A549 (cell line): Measurements from ENCODE around the gene NTM.

Source experiments
- CEBPB ChIP-seq, 2 experiments: fragments of >200 bp in 1 of 2; sonication (Bioruptor Twin) in 1 of 2; formaldehyde crosslinking in 1 of 2; IDR thresholded peaks; 2 replicates each; pipeline ENCODE4 v1.6.1; 2012 to 2016
- EP300 ChIP-seq, 2 experiments: fragments of >200 bp; sonication (Bioruptor Twin); formaldehyde crosslinking; IDR thresholded peaks; 2 replicates in 1 of 2; 3 replicates in 1 of 2; pipeline ENCODE4 v1.6.1; 2016 to 2017
- HDAC2 ChIP-seq: fragments of 200-600 bp; sonication (generic); IDR thresholded peaks from 2 replicates; pipeline ENCODE4 v1.6.1; 2016
- POLR2A ChIP-seq: IDR thresholded peaks from 2 replicates; pipeline ENCODE4 v1.6.1; 2012; ENCODE audit warnings: mild to moderate bottlenecking, low read length
- RCOR1 ChIP-seq: fragments of 150-350 bp; IDR thresholded peaks from 2 replicates; pipeline ENCODE4 v1.6.1; 2014; ENCODE audit warnings: antibody characterized with exemption, low read length, low read depth
- ZFP36 ChIP-seq: fragments of 450-650 bp; IDR thresholded peaks from 2 replicates; pipeline ENCODE4 v1.6.1; 2014; ENCODE audit warnings: borderline replicate concordance; ENCODE audit not compliant: partially characterized antibody
- TF ChIP-seq, protein P1 (sequence below): fragments of >200 bp; sonication (Bioruptor Twin); formaldehyde crosslinking; IDR thresholded peaks from 3 replicates; pipeline ENCODE4 v1.5.1; 2016
- TF ChIP-seq, protein P2 (sequence below): IDR thresholded peaks from 2 replicates; pipeline ENCODE4 v1.6.1; 2012
- TF ChIP-seq, protein P3 (sequence below): fragments of 150-350 bp; IDR thresholded peaks from 2 replicates; pipeline ENCODE4 v1.6.1; 2014; ENCODE audit warnings: low read depth, mild to moderate bottlenecking, low read length

DNA sequence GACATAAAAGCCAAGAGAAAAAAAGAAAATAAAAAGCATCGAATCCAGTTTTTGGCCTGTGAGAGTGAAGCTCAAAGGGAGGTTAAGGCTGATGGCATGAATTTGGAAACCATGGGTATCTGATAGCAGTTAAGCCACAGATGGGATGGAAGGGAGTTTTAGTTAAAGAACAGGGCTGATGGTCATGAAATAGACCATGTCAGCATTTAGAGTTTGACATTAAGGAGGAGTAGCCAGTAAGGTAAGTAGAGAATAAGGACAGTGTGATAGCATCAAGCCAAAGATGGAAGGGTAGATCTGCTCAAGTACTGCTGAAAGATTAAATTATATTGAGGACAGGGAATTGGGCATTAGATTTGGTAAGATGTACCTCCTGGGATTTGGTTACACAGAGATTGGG lies 826.5 kb downstream of the NTM start:
- TF ChIP-seq, protein P1, sequence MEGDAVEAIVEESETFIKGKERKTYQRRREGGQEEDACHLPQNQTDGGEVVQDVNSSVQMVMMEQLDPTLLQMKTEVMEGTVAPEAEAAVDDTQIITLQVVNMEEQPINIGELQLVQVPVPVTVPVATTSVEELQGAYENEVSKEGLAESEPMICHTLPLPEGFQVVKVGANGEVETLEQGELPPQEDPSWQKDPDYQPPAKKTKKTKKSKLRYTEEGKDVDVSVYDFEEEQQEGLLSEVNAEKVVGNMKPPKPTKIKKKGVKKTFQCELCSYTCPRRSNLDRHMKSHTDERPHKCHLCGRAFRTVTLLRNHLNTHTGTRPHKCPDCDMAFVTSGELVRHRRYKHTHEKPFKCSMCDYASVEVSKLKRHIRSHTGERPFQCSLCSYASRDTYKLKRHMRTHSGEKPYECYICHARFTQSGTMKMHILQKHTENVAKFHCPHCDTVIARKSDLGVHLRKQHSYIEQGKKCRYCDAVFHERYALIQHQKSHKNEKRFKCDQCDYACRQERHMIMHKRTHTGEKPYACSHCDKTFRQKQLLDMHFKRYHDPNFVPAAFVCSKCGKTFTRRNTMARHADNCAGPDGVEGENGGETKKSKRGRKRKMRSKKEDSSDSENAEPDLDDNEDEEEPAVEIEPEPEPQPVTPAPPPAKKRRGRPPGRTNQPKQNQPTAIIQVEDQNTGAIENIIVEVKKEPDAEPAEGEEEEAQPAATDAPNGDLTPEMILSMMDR, result no peak
- TF ChIP-seq POLR2A (no peak), RCOR1 (no peak), EP300 (IDR thresholded peaks at IDR 0.05) (no peak), ZFP36 (no peak), HDAC2 (no peak), CEBPB (IDR thresholded peaks at IDR 0.05) (no peak)
- TF ChIP-seq, protein P2, sequence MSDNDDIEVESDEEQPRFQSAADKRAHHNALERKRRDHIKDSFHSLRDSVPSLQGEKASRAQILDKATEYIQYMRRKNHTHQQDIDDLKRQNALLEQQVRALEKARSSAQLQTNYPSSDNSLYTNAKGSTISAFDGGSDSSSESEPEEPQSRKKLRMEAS, result no peak
- TF ChIP-seq, protein P3, sequence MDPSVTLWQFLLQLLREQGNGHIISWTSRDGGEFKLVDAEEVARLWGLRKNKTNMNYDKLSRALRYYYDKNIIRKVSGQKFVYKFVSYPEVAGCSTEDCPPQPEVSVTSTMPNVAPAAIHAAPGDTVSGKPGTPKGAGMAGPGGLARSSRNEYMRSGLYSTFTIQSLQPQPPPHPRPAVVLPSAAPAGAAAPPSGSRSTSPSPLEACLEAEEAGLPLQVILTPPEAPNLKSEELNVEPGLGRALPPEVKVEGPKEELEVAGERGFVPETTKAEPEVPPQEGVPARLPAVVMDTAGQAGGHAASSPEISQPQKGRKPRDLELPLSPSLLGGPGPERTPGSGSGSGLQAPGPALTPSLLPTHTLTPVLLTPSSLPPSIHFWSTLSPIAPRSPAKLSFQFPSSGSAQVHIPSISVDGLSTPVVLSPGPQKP, result no peak
